CD4-positive, alpha-beta T cell (primary cell): Measurements from ENCODE around the gene COG5. TPM values are rescaled to one million over a fixed set of nuclear protein-coding genes. Genes with fewer than 3 reads are reported as not detected.
A peak's percentile ranks its signal among the peaks of the same experiment; 100 is the strongest.

ENCODE experiments used
- ATAC-seq: fragments of 200-7000 bp; cut with Tn5 transposase; one replicate; pipeline ENCODE4 v1.10.0; 2022; ENCODE audit warnings: mild to moderate bottlenecking; ENCODE audit not compliant: poor library complexity
- CTCF ChIA-PET: fragments of 350-600 bp; sonication (Branson Sonifier 250); formaldehyde crosslinking; loops from one replicate; lab custom pipeline; 2021; ENCODE audit warnings: antibody characterized with exemption, inconsistent platforms; lab: Charles Lee
- POLR2A ChIA-PET: fragments of 350-600 bp; sonication (Branson Sonifier 250); formaldehyde crosslinking; loops from one replicate; lab custom pipeline; 2021; ENCODE audit warnings: antibody characterized with exemption, inconsistent platforms; lab: Charles Lee
- DNase-seq, 14 experiments: peaks; one replicate each; pipeline ENCODE4 v3.0.0-alpha.2; 2013 to 2020; ENCODE audit warnings: mixed read lengths in 2 of 14
- H3K27ac ChIP-seq, 2 donors: one replicate each; pipeline versions ENCODE4 v1.5.1 to v1.7.0; 2013; ENCODE audit warnings: low read length in 2 of 2, low read depth in 1 of 2, mild to moderate bottlenecking in 1 of 2
- H3K27me3 ChIP-seq, 2 experiments: 1 replicate in 1 of 2; 2 replicates in 1 of 2; pipeline versions ENCODE4 v1.6.1 to v1.7.0; 2013; ENCODE audit warnings: low read length in 2 of 2, control low read depth in 1 of 2, mild to moderate bottlenecking in 1 of 2, moderate library complexity in 1 of 2; ENCODE audit not compliant: insufficient read depth in 2 of 2, control insufficient read depth in 1 of 2
- H3K36me3 ChIP-seq: one replicate; pipeline ENCODE4 v1.6.1; 2013; ENCODE audit warnings: low read length, control low read depth; ENCODE audit not compliant: insufficient read depth
- H3K4me1 ChIP-seq: one replicate; pipeline ENCODE4 v1.6.1; 2013; ENCODE audit warnings: low read length, control low read depth; ENCODE audit not compliant: insufficient read depth
- H3K4me3 ChIP-seq: one replicate; pipeline ENCODE4 v1.5.1; 2013; ENCODE audit warnings: mild to moderate bottlenecking, low read length, moderate library complexity
- H3K9me3 ChIP-seq, 2 experiments: 1 replicate in 1 of 2; 2 replicates in 1 of 2; pipeline versions ENCODE4 v1.6.1 to v1.7.0; 2013; ENCODE audit warnings: low read length in 2 of 2, mild to moderate bottlenecking in 2 of 2, control low read depth in 1 of 2, moderate library complexity in 1 of 2; ENCODE audit not compliant: control insufficient read depth in 1 of 2, insufficient read depth in 1 of 2
- H3K27ac Mint-ChIP-seq: one replicate; pipeline ENCODE4 v1.8.0; 2020; ENCODE audit warnings: mixed read lengths
- H3K27me3 Mint-ChIP-seq: one replicate; pipeline ENCODE4 v1.8.0; 2021; ENCODE audit warnings: mixed read lengths
- H3K36me3 Mint-ChIP-seq: one replicate; pipeline ENCODE4 v1.8.0; 2021; ENCODE audit warnings: low read depth, mixed read lengths
- H3K4me1 Mint-ChIP-seq: one replicate; pipeline ENCODE4 v1.8.0; 2021; ENCODE audit warnings: low read depth, mixed read lengths
- H3K4me3 Mint-ChIP-seq: one replicate; pipeline ENCODE4 v1.8.0; 2020; ENCODE audit warnings: mild to moderate bottlenecking, mixed read lengths
- H3K9me3 Mint-ChIP-seq: one replicate; pipeline ENCODE4 v1.8.0; 2020; ENCODE audit warnings: mixed read lengths
- intact Hi-C, 2 experiments: fragments of 100-400 bp; cut with DNase I in 1 of 2; cut with micrococcal nuclease in 1 of 2; formaldehyde crosslinking; loops; one replicate each; pipeline versions ENCODE4 v1.15.1 to v1.9.0; 2023 to 2025; cut with DNase I, micrococcal nuclease
- total RNA-seq, 174 experiments: library from RNA in 2 of 174; stranded (reverse) in 2 of 174; gene quantifications; one replicate each; pipeline ENCODE4 v1.2.3 and lab custom pipeline; 2021 to 2026
- TF ChIP-seq, protein P1 (sequence below): fragments of 200-600 bp; IDR thresholded peaks from one replicate; pipeline ENCODE4 v1.8.0; 2022; ENCODE audit warnings: antibody characterized with exemption, mild to moderate bottlenecking

The COG5 gene
- total RNA-seq, 2 experiments from 2014 or later: 43.4 to 44.5 TPM

DNA sequence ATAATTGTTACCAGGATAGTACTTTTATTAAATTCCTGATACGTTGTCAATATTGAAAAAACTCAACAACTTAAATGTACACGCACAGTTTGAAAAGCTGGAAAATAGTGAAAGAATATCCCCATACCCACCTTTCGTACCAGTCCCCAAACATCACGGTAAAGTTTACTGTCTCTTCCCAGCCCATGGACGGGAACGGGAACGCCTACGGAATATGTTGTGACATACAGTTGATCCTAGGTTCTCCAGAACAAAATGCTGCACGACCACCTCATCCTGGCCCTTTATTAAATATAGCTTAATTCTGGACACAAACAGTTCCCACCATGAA lies 15.8 kb upstream of the COG5 start:
- ChIA-PET POLR2A (interaction anchor here (1.1 to 1.9 kb wide), 4 partner anchors 15 to 411 kb away, joined by 3 to 18 read pairs (median 5); partner anchors contain the start of genes CBLL1, COG5, DUS4L and HBP1), CTCF (no interaction called here)
- H3K9me3 Mint-ChIP-seq: no peaks in the 10 kb centered on the region
- DNase-seq (no peak), ATAC-seq (no peak)
- H3K4me3 ChIP-seq: peak overlapping the region; percentile 87
- peaks cover 29% of the 10 kb centered on the region for H3K36me3 Mint-ChIP-seq
- no peaks in the 10 kb centered on the region for H3K27me3 ChIP-seq
- H3K27ac ChIP-seq: peak overlapping the region in 1 of 2 donors; percentile 29
- peaks cover 7% of the 10 kb centered on the region for H3K4me1 ChIP-seq
- no peaks in the 10 kb centered on the region for H3K27me3 Mint-ChIP-seq
- H3K27ac Mint-ChIP-seq: peak overlapping the region; percentile 79
- peak overlapping the region; percentile 93 for H3K4me3 Mint-ChIP-seq
- H3K4me1 Mint-ChIP-seq: peaks cover 26% of the 10 kb centered on the region
- intact Hi-C loops: loop anchor here in 1 of 2 experiments (5.0 kb wide), 1 partner anchor 158 kb away; no protein-coding TSS in a partner anchor
- TF ChIP-seq, protein P1, sequence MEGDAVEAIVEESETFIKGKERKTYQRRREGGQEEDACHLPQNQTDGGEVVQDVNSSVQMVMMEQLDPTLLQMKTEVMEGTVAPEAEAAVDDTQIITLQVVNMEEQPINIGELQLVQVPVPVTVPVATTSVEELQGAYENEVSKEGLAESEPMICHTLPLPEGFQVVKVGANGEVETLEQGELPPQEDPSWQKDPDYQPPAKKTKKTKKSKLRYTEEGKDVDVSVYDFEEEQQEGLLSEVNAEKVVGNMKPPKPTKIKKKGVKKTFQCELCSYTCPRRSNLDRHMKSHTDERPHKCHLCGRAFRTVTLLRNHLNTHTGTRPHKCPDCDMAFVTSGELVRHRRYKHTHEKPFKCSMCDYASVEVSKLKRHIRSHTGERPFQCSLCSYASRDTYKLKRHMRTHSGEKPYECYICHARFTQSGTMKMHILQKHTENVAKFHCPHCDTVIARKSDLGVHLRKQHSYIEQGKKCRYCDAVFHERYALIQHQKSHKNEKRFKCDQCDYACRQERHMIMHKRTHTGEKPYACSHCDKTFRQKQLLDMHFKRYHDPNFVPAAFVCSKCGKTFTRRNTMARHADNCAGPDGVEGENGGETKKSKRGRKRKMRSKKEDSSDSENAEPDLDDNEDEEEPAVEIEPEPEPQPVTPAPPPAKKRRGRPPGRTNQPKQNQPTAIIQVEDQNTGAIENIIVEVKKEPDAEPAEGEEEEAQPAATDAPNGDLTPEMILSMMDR: no peak
- no peaks in the 10 kb centered on the region for H3K9me3 ChIP-seq
- no peaks in the 10 kb centered on the region for H3K36me3 ChIP-seq

DNA sequence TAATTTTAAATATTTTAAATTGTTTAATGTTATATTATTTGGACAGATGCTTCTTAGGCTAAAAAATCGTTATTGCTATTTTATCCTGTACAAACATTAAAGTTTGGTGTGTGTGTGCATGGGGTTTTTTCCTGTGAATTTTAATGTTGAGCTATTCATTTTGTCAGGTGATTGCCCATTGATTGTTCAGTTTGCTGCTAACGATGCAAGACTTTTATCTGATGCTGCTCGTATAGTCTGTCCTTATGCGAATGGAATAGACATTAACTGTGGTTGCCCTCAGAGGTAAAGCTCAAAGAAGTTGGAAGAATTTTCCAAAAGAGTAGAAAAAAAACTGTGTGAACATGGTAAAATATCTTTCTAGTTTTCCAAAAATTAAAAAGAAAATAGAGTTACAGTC lies 9.8 kb upstream of the COG5 start:
- H3K27me3 Mint-ChIP-seq: no peaks in the 10 kb centered on the region
- ChIA-PET CTCF (no interaction called here), POLR2A (no interaction called here)
- H3K9me3 Mint-ChIP-seq: no peaks in the 10 kb centered on the region
- DNase-seq (no peak), ATAC-seq (no peak)
- no peak overlapping the region for H3K4me3 Mint-ChIP-seq
- Histone ChIP-seq H3K4me1 (no peaks in the 10 kb centered on the region), H3K36me3 (peaks cover 23% of the 10 kb centered on the region), H3K27me3 (no peaks in the 10 kb centered on the region), H3K4me3 (no peak overlapping the region), H3K9me3 (no peaks in the 10 kb centered on the region), H3K27ac (no peak overlapping the region)
- no peak overlapping the region for H3K27ac Mint-ChIP-seq
- H3K4me1 Mint-ChIP-seq: no peaks in the 10 kb centered on the region
- intact Hi-C loops: no loop called here
- H3K36me3 Mint-ChIP-seq: peaks cover 57% of the 10 kb centered on the region
- TF ChIP-seq, protein P1: no peak

DNA sequence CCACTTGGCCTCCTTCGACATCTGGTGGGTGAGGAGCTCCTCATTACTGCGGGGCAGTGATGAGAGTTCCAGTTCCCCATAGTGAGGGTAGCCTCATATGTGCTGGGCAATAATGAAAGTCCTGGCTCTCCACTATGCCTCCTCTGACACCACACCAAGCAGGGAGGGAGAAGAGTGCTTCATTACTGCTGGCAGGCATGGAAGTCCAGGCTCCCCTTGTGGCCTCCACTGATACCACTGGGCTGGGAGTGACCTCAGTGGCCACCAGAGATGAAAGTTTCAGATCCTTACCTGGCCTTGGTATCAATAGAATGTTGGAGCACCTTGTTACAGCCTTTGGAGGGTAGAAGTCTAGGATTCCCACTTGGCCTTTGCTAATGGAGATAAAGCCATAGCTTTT lies 6.6 kb upstream of the COG5 start:
- POLR2A ChIA-PET: no interaction called here

More for the DNA sequence above, 6.6 kb upstream of the COG5 start:
- TF ChIP-seq, protein P1: no peak
- H3K4me3 Mint-ChIP-seq: no peak overlapping the region
- DNase-seq: no peak
- no peaks in the 10 kb centered on the region for H3K9me3 Mint-ChIP-seq
- no peaks in the 10 kb centered on the region for H3K27me3 Mint-ChIP-seq
- H3K4me1 Mint-ChIP-seq: peaks cover 12% of the 10 kb centered on the region
- Histone ChIP-seq H3K4me3 (no peak overlapping the region), H3K27ac (no peak overlapping the region), H3K4me1 (no peaks in the 10 kb centered on the region), H3K9me3 (no peaks in the 10 kb centered on the region), H3K27me3 (no peaks in the 10 kb centered on the region), H3K36me3 (peaks cover 23% of the 10 kb centered on the region)
- no peak for ATAC-seq
- intact Hi-C loops: no loop called here
- H3K27ac Mint-ChIP-seq: no peak overlapping the region
- H3K36me3 Mint-ChIP-seq: peaks cover 58% of the 10 kb centered on the region
- CTCF ChIA-PET: no interaction called here
